Stimulated activated CD4-positive, alpha-beta T cell treated with anti-CD3 and anti-CD28 coated beads, Interleukin-15, amount 100 ng/mL, for 24 hours (primary cell): ENCODE results near the gene CEACAM3.
"Not testable (repeated sequence)": the region's sequence is repeated elsewhere in the genome, so short reads cannot be mapped to it uniquely, and the experiment has no call there.

Source experiments
- DNase-seq: peaks from one replicate; pipeline ENCODE4 v3.0.0-alpha.2; 2020

The CEACAM3 gene

DNA sequence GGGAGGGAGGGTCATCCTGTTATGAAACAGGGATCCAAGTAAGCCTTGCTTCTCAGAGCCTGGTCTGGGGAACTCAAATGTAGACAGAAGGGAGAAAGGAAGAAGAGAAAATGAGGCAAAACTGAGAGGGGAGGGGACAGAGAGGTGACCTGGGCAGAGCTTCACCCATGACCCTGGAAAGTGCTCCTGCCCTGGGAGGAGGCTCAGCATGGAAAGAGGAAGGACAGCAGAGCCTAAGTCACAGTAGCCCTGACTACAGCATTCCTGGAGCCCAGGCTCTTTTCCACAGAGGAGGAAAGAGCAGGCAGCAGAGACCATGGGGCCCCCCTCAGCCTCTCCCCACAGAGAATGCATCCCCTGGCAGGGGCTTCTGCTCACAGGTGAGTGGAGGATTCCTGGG lies at the start of gene CEACAM3:
Gene CEACAM3, plus strand, starts transcription at position 226 of the 400 bp plus-strand sequence. Its CDS starts 91 bp downstream, at position 317.
- no peak for DNase-seq

DNA sequence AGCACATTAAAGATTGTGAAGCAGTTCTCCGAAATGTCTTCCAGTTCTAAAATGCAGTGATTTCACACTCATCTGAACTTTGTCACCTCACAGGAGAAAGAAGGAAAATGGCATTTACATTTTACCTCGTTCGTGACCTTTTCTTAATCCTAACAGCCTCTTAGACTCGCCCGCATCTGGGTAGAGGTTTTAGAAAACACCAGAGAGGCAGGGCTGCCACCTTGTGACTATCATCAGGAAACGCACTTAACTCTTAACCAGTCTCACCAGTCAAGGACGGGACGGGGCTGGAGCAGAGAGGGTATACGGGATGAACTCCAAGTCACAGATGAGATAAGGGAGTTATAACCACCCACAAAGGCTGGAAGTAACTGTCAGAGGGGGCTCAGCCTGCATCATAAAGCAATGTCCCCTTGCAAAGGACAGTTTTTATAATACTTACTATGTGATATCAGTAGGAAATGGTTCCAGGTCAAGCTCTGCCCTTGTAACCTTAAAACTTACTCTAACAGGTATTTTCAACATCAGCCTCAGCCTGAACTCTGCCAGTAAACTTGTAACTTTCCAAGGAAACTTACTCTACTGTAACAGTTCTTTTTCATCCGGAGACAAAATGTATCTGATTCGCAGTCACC lies 49.7 kb upstream of the CEACAM3 start:
- peak; percentile 67 for DNase-seq

DNA sequence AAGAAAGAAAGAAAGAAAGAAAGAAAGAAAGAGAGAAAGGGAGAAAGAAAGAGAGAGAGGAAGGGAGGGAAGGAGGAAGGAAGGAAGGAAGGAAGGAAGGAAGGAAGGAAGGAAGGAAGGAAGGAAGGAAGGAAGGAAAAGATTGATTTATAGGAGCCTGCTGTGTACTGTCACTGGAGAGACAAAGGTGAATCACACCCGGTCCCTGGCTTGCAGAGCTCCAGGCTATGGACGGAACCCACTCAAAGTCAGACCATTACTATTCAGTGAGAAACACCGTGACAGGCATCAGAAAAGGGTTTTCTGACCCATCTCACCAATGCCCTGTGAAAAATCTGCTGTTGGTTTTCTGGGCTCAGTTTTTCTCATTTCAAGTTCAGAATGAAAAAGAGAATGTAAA lies 48.4 kb upstream of the CEACAM3 start:
- no peak for DNase-seq

DNA sequence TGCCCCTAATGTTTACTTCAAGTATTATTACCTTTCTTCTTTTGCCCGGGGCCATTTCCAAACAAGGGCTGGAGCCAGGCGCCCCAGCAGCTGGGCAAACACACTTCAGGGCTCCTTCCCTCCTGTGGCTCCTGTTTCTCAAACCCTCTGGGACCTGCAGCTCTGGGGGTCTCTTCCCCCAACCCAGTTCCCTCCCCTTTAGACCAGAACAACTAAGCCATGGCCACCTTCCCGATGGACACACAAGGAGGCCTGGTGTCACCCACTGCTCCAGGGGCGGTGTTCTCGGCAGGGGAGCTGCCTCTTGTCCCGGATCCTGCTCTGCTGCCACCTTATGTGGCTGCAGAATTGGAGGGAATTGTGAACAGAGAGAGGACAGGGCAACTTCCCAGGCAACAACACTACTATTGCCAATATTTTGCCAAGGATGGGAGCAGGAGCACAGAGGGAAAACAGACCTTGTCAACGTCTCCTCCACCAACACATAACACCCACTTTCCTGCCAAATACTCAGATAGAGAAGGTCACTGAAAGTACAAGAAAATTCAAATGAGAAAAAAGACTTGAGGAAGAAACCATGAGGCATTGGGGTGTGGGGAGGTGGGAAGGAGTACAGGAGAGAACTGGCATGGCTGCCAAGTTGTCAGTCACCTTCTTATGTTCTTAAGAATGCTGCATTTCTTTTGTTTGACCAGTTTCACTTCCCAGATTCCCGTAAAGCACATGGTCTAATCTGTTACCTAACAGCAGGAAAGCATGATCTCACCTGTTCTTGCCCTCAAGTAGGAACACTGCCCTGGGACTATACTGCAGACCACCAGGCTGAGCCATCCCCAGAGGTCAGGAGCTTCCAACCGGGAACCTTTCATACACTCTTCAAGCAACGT lies 45.9 kb upstream of the CEACAM3 start:
- not testable (repeated sequence) for DNase-seq

DNA sequence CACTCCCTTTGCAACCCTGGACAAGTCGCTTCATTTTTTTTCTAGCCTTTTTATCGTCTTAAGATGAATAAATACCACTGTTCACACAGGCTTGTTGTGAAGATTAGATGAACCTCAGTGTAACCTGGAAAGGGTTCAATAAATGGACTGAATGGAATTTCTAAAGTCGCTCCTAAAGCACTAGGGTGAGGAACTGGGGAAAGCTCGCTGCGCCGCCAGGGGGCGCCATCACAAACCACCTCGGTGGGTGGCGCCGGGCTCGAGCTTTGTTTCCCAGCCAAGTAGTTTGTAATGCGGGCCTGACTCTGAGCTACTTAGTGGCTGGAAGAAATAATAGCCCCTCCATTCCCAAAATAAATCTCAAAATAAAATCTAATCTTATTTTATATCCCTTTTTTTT lies 43.2 kb upstream of the CEACAM3 start:
- peak; percentile 86 for DNase-seq

DNA sequence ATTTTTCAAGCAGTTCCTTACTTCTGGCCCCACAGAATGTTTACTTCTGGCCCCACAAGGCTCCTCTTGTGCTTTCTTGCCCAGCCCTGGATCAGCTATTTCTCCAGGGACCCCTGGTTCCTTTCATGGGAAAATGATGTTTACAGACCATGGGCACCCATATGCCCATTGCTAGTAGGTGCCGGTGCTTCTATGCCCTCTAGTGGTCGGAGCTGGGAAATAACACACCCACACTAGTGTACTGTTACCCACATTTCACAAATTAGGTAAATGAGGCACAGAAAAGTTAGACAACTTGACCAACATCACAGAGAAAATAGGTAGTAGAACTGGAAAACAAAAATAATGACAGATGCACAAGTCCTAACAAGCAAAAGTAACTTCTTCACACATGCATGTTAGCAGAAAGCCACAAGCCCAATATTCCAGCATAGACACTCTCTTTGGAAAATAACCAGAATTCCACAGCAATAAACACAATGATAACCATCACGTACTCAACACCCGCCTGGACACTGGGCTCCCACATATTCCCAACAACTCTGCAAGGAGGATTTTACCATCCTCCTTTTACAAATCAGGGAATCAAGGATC lies 42.4 kb upstream of the CEACAM3 start:
- DNase-seq: peak; percentile 82

DNA sequence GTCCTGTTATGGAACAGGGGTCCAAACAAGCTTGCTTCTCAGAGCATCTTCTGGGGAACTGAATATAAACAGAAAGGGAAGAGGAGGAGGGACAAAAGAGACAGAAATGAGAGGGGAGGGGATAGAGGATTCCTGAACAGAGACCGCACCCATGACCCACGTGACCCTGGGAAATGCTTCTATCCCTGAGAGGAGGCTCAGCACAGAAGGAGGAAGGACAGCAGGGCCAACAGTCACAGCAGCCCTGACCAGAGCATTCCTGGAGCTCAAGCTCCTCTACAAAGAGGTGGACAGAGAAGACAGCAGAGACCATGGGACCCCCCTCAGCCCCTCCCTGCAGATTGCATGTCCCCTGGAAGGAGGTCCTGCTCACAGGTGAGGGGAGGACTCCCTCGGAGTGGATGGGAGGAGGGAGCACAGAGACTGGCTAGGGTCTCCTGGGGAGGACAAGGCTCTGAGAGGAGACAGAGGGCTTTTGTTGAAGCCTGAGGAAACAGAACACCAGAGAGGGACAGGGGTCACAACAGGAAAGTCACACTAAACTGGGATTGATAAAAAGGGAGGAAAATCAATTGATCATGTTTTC lies 41.0 kb upstream of the CEACAM3 start, which contains the start of gene CEACAM6:
Gene CEACAM6, plus strand, starts transcription at position 203 of the 586 bp plus-strand sequence. Its CDS starts 109 bp downstream, at position 312.
- DNase-seq: no peak

DNA sequence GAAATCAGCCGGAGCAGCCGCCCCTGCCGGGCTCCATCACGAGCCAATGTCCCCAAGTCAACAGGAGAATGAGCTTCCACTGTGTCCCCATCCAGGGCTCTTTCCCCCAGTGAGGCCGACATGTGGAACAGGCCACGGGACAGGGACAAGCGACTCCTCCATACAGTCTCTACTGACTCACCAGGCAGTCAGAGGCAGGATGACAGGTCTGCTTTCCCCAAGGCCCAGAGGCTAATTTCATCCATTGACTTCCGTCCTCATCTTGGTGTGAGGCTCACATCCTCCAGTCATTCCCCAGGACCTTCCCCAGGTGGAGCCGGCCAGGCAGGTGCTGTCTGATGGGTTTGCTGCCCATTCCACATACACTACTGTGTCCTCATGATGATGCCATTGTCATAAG lies 37.5 kb upstream of the CEACAM3 start:
- no peak for DNase-seq

DNA sequence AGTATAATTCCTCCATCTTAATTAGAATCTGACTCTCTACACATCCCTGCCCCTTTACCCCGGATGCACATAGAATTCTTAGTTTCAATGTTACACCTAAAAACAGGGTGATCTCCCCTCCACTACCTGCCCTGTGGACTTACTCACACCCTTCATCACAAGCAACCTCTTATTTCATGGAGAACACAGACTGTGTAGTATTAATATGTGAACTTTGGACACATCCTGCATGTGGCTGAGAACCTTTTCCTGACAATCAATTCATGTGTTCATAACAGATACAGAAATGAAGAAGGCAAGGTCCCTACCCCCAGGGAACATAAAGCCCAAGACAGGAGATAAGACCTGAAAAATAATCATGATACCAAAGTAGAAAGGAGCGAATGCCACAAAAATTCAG lies 29.3 kb upstream of the CEACAM3 start:
- DNase-seq: no peak

DNA sequence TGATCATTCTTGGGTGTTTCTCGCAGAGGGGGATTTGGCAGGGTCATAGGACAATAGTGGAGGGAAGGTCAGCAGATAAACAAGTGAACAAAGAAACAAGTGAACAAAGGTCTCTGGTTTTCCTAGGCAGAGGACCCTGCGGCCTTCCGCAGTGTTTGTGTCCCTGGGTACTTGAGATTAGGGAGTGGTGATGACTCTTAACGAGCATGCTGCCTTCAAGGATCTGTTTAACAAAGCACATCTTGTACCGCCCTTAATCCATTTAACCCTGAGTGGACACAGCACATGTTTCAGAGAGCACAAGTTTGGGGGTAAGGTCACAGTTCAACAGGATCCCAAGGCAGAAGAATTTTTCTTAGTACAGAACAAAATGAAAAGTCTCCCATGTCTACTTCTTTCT lies 28.3 kb upstream of the CEACAM3 start:
- DNase-seq: not testable (repeated sequence)

DNA sequence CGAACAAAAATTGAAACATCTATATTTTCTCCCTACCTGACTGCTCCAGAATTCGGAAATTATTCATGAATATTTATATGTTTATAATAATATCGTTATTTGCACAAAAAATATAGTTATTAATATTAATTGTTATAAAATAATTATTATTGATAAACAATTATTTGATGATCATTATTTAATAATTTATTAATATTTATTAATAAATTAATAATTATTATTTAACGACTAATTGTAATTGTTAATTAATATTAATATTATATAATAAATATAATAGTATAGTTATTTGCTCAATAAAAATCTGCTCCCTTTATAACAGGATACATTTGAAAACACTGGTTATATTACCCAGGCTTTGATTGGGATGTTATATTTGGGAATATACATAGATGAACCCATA lies 26.8 kb upstream of the CEACAM3 start:
- no peak for DNase-seq

DNA sequence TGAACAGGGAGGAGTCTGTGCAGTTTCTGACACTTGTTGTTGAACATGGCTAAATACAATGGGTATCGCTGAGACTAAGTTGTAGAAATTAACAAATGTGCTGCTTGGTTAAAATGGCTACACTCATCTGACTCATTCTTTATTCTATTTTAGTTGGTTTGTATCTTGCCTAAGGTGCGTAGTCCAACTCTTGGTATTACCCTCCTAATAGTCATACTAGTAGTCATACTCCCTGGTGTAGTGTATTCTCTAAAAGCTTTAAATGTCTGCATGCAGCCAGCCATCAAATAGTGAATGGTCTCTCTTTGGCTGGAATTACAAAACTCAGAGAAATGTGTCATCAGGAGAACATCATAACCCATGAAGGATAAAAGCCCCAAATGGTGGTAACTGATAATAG lies 25.0 kb upstream of the CEACAM3 start:
- DNase-seq: no peak

DNA sequence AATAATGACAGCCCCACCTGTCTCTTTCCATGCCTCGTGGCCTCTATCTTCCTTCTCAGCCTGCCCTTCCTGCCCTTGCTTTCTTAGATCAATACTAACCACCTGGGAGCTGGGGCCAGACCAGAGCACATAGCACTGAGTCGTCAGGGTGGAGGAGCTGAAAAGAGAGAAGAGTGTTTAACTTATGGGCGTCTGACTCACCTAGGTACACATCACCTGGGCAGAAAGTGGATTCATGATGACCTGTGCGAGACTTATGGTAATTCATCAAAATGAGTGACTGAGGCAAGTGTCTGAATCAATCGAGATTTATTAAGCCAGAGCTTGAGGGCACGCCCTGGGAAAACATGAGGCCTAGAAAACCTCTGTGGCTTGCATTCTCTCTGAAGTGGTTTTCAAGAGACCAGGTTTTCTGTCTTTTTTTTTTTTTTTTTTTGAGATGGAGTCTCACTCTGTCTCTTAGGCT lies 21.8 kb upstream of the CEACAM3 start:
- DNase-seq: peak; percentile 66

DNA sequence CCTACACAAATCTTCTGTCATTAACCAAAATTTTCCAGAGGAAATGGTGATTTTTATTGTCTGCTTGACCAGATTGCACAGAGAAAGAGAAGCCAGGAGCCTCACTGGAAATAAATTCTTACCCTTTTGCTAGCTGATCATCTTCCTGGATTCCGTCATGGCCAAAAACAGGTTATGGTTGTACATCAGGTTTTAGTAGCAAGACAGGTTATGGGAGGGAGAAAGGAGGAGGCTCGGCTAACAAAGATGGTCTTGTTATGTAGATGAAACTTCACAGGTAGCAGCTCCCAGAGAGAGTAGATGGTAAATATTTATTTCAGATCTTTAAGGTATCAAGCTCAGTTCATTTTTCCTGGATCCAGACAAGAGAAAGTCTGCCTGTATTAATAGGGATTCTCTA lies 19.7 kb upstream of the CEACAM3 start:
- no peak for DNase-seq

DNA sequence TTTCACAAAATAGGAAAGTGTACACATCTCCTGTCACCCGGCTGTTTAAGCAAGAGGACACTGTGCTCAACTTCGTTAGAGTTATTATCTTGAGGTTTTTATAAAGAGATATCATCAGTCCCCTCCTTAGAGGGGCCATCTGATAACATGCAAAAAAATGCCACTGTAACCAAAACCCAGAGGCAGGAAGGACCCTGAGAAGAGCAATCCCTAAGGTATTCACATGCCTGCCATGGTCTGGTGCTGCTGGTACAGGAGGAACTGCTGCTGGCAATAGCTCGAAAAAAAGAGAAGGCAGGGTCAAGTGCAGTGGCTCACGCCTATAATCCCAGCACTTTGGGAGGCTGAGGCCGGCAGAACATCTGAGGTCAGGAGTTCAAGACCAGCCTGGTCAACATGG lies 12.8 kb upstream of the CEACAM3 start:
- DNase-seq: no peak

DNA sequence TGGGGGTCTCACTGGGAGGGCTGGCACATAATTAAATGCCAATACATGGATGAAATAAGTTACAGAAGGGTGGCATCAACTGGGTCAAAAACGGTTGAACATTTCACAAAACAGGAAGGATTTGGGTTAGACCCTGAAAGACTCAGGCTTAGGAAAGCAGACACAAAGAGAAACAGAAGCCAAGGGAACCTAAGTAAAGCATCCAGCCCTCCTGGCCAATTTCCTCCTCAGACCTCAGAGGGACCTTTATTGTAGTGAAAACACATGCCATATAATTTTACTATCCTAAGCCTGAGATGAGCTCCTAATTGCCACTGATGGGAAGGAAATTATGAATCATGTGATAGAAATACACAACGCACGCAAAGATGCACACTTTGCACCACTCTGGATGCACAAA lies 12.1 kb upstream of the CEACAM3 start:
- DNase-seq: no peak

DNA sequence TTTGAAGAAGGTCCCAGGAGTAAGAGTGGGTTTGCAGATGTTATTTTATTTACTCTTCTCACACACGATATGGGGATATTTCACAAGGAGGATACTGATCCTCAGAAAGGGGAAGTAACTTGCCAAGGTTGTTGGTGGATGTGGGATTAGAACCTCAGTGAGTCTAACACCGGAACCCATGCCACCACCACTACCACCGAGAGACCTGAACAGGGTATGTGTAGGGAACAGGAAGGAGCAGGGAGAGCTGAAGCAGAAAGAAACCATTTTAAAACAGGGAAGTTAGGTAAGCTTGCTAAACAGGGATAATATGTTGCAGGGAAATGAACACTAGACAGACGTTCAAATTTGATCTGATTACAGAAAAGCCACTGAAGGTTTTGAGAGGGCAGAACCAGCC lies 11.6 kb upstream of the CEACAM3 start:
- no peak for DNase-seq

DNA sequence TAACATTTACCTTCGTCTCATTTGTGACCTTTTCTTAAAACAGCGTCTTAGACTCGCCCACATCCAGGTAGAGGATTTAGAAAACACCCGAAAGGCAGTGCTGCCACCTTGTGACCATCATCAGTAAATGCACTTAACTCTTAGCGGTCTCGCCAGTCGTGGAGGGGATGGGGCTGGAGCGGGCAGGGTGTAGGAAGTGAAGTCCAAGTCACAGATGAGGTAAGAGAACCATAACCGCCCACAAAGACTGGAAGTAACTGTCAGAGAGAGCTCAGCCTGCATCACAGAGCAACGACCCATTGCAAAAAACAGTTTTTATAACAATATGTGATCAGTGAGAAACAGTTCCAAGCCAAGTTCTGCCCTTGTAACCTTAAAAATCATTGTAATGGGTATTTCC lies 10.7 kb upstream of the CEACAM3 start:
- DNase-seq: peak; percentile 77

DNA sequence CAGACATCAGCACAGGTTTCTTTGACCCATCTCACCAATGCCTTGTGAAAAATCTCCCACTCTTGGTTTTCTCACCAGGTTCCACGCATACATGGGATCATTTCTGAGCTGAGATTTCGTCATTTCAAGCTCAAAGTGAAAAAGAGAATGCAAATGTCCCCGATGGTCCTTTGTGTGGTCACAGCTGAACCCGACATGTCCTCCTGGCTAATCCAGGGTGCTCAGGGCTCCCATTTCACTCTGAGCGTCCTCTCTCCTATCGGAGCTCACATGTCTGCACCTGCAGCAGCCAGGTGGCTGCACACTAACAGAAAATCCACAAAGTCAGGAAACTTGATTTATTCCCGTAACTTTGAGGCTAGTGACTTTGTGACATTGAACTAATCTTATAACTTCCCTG lies 9.3 kb upstream of the CEACAM3 start:
- no peak for DNase-seq

DNA sequence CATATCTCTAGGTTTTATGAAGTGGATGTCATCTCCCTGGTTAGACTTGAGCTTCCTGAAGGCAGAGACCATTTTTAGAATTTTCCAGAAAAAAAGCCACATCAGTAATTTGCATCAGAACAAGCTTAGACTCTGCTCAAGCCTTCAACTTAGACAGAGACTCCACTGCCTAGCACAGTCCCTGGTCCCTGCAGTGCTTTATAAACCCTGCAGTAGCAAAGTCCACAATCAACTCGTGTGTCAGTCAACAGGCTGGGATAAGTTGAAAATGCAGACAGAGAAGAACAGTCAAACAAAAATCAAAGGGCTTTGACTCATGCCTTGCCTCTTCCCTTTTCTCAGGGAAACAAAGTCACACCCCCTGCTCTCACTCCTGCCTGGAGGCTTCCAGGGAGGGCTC lies 7.9 kb upstream of the CEACAM3 start:
- DNase-seq: not testable (repeated sequence)

DNA sequence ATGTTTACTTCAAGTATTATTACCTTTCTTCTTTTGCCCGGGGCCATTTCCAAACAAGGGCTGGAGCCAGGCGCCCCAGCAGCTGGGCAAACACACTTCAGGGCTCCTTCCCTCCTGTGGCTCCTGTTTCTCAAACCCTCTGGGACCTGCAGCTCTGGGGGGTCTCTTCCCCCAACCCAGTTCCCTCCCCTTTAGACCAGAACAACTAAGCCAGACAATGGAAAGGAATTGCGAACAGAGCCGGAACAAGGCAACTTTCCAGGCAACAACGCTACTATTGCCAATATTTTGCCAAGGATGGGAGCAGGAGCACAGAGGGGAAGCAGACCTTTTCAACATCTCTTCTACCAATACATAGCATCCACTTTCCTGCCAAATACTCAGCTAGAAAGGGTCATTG lies 7.3 kb upstream of the CEACAM3 start:
- not testable (repeated sequence) for DNase-seq

DNA sequence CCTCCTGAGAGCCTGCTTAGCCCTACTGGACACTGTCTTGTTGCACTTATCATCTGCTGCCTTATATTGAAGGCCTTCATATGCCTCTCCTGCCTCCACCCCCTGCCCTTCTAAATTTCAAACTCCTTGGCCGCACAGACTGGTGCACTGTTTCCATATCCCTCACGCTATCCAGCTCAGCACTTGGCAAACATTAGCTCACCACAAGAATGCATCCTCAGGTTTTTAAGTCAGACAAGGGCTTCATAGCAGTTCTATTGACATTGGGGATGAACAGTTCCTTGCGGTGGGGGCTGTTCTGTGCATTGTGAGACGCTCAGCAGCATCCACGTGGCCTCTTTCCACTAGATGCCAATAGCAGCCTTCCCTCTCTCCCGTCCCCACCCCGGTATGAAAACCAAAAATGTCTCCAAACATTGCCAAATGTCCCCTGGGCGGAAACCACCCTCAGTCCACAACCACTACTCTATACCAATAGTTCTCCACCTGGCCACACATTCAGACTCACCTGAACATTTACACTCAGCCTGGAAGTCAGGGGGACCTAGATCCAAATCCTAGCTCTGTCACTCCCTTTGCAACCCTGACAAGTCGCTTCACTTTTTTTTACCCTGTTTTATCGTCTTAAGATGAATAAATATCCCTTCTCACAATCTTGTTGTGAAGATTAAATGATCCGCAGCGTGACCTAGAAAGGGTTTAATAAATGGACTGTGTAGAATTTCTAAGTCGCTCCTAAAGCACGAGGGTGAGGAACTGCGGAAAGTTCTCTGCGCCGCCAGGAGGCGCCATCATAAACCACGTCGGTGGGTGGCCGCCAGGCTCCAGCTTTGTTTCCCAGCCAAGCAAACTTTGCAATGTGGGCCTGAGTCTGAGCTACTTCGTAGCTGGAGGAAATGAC lies 3.6 kb upstream of the CEACAM3 start:
- DNase-seq: peak; percentile 66
